ENCODE data around the gene EHHADH. TPM values are rescaled to one million over a fixed set of nuclear protein-coding genes. Genes with fewer than 3 reads are reported as not detected.

Gene EHHADH
- total and polyA plus RNA-seq, 9 of the 15 experiments (the other 6 are each of a cell fraction or from before 2014, with no cell fraction given), result 3.6 to 6.4 (median 5.4) TPM

GRCh38 chr3:185253645-185254410 lies at the start of gene EHHADH (continued):
- TF ChIP-seq THRA (IDR thresholded peaks at IDR 0.05) (no peak), POLR3G (IDR thresholded peaks at IDR 0.05; ENCODE audit: extremely low read depth, insufficient read length, insufficient replicate concordance) (no peak), EWSR1 (IDR thresholded peaks at IDR 0.05; ENCODE audit: borderline replicate concordance, low read depth, partially characterized antibody) (no peak), GTF3C2 (IDR thresholded peaks at IDR 0.05; ENCODE audit: borderline replicate concordance, extremely low read depth, insufficient read length) (no peak), ZFP91 (CRISPR knock-in tag; IDR thresholded peaks at IDR 0.05) (no peak), RNF219 (CRISPR knock-in tag; IDR thresholded peaks at IDR 0.05) (no peak), IFI16 (CRISPR knock-in tag; IDR thresholded peaks at IDR 0.05) (no peak), ZBTB8A (IDR thresholded peaks at IDR 0.05; ENCODE audit: partially characterized antibody) (no peak), HDAC8 (tag; IDR thresholded peaks at IDR 0.05) (no peak), ELK1 (CRISPR knock-in tag; IDR thresholded peaks at IDR 0.05) (no peak), MED1 (CRISPR knock-in tag; IDR thresholded peaks at IDR 0.05; ENCODE audit: borderline replicate concordance) (no peak), HMG20B (CRISPR knock-in tag; IDR thresholded peaks at IDR 0.05) (no peak), FOXK2 (conservative IDR thresholded peaks at IDR 0.05 in 1 of 2, IDR thresholded peaks at IDR 0.05 in 1 of 2; ENCODE audit: low read depth in 2 of 2) (no peak), CHD2 (IDR thresholded peaks at IDR 0.05; ENCODE audit: low read depth, low read length) (no peak), NFE2L1 (tag; IDR thresholded peaks at IDR 0.05; ENCODE audit: borderline replicate concordance, low read depth) (no peak), RNF2 (IDR thresholded peaks at IDR 0.05) (no peak), JUND (IDR thresholded peaks at IDR 0.05; ENCODE audit: borderline replicate concordance, low read depth, low read length) (0 out of 2 replicates have a peak, but pooled peaks have one; percentile 12), JUND (tag; IDR thresholded peaks at IDR 0.05; ENCODE audit: borderline replicate concordance, low read depth, low read length) (no peak)

Measured in K562 (cell line).